T-helper 22 cell (primary cell): ENCODE data around the gene MFRP.

ENCODE experiments used
- DNase-seq: peaks from one replicate; pipeline ENCODE4 v3.0.0-alpha.2; 2020; ENCODE audit warnings: low read depth

Gene MFRP

DNA sequence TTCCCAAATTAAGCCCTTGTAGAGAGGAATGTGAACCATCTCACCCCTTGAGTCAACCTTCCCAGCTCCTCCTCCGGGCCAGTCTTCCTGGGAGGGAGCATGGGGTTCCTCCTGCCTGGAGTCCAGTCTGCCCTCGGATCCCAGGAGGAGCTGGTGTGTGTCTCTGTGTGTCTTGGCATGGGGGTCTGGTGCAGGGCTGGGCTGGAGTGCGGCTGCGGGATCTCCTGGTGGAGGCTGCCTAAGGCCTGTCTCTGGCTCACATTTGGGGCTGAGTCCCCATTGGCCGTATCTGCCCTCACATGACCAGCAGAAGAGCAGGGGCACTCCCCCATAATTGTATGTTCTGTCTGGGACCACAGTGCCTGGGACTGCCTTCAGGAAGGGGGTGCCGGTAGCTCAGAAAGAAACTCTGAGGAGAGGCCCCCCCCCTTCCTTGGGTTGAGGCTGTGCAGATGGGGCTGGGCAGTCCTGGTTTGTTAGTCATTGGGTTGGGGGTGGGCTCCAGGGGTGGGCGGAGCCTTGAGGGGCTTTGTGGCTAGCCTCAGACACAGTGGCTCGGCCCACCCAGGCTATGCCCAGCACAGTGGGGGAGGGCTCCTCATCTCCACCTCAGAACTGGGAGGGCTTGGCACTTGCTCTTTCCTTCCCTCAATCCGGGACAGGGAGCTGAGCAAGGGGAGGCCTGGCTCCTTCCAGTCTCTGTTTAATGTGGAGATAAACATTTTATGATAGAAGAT, 8.8 kb downstream of the MFRP start:
- DNase-seq = no peak

GRCh38 chr11:119336744-119337469, 9.6 kb downstream of the MFRP start:
- DNase-seq = no peak

- DNase-seq = no peak
Measured at GRCh38 chr11:119335655-119336543, 10.6 kb downstream of the MFRP start.

GRCh38 chr11:119335091-119335654, 11.3 kb downstream of the MFRP start:
- DNase-seq = no peak

DNA sequence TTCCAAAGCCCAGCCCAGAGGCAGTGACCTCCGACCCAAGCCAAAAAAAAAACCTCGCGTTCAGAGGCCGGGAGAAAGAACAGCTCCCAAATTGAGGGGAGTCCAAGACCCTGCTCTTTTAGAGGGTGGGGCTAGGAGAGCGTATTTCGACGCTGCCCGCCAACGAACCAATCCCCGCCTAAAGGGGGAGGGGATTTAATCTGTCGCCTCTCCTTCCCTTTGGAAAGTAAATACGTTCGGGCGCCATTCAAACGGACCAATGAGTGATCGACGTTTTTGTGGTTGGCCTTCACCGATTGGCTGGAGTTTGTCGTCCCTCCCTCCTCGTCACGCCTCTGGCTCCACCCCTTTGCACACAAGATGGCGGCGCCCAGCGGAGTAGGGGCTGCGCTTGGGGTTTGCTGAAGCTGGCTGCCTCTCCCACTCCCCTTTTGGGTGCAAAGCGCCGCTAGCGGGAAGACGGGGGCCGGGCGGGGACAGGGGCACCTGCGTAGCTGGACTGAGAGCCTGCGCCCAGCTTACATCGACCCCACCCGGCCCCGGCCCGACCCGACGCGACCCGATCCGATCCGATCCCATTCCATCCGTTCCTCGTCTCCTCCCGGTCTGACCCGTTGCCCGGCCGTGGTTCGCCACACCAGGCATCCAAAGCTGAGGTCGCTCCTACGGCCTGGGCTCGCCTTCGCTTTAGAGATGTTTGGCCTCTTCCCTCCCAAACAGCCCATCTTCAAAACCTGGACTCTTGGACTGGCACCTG, 12.2 kb downstream of the MFRP start, which contains the start of gene RNF26:
Gene RNF26, plus strand, starts transcription at position 354 of the 757 bp plus-strand sequence. CDS start 596 bp downstream, outside the sequence.
- DNase-seq = peak; percentile 89

DNA sequence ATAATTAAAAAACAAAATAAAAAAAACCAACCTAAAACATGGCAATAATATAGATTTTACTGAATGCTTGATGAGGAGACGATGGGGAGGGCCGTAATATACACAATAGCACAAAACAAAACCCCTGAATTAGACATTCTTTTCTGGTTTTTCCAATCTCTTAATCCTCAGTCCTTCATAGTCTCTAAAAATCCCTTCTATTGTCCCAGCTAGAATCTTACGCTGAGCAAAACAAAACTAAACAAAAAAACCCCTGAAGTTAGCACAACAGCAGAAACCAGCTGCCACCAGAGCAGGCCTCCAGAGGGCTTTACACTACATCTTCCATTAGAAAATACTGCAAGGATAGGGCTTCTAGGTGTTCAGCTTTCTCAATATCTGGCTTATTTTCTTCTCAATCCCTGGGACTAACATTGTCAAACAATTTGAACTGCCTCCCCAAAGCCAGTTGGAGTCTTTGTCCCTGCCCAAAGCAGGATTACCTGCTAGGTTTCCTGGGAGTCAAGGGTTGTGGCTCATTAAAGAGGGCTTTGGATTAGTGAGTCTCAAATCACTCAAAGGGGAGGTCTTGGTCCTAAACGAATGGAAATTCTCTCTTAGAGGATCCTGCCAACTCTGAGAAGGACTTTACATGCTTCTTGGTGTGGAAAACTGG, 14.3 kb downstream of the MFRP start:
- DNase-seq = no peak

- no peak for DNase-seq
Measured at GRCh38 chr11:119330237-119330636, 16.3 kb downstream of the MFRP start.

- DNase-seq = no peak
Measured at GRCh38 chr11:119329320-119329719, 17.2 kb downstream of the MFRP start.

- no peak for DNase-seq
Measured at GRCh38 chr11:119324189-119324588, 22.3 kb downstream of the MFRP start.

- DNase-seq = peak; percentile 33
Measured at GRCh38 chr11:119323532-119324033, 22.9 kb downstream of the MFRP start.

DNA sequence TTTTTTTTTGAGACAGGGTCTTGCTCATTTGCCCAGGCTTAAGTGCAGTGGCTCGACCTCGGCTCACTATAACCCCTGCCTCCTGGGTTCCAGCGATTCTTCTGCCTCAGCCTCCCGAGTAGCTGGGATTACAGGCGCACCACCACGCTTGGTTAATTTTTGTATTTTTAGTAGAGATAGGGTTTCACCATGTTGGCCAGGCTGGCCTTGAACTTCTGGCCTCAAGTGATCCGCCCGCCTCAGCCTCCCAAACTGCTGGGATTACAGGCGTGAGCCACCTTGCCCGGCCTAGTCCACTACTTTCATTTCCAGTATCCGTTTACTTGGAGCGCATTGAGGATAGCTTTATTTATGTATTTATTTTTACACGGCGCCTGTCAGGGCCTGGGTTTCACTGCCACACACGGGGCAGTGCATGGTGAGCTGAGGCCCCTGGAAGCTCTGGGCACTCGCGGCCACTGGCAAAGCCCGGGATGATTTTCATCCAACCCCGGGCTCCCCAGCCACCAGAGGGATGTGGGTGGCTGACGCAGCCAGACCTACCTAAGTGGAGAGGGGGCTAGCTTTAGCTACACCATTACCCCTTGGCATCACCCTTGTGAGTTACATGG, 23.5 kb downstream of the MFRP start:
- DNase-seq = no peak

DNA sequence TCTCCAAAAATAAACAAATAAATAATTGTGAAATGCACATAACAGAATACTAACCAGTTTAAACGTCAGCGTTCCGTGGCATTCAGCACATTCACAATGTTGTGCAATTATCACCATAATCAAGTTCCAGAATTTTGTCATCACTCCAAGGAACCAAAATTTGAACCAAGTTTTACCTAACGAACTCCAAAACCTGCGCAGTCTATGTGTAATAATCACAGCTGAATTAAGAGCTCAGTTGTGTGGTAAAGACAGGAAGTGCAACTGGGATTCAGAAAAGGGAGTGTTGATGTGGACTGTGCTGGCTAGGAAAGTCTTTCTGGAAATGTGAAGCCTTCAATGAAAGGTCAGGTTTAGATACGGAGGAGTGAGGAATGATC, 24.2 kb downstream of the MFRP start:
- no peak for DNase-seq

- DNase-seq = peak; percentile 23
Measured at GRCh38 chr11:119320776-119321524, 25.6 kb downstream of the MFRP start.

GRCh38 chr11:119320240-119320775, 26.2 kb downstream of the MFRP start:
- DNase-seq = no peak

DNA sequence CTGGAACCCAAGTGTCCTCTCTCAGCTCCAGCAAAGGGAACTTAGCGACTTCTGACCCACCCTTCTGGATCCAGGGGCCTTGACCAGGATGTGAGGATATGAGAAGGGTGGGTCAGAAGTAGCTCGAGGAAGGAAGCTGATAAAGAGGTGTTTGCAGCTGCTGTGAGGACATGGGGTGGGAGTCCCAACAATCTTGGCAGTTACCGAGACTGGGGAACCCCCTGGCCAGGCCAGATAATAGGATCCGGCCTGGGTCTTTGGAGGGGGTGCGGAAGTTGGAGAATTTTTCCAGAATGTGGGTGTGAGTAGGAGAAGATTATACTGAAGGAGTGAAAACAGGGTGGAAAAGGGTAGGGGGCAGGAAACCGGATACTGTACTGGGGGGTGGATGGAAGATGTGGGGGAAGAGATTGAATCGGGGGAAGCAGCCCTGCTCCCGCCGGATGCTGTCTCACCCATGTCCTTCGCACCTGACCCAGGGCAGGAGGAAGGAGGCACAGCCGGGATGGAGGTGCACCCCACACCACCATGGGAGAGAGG, 26.7 kb downstream of the MFRP start:
- no peak for DNase-seq

- no peak for DNase-seq
Measured at GRCh38 chr11:119319136-119319699, 27.3 kb downstream of the MFRP start.

DNA sequence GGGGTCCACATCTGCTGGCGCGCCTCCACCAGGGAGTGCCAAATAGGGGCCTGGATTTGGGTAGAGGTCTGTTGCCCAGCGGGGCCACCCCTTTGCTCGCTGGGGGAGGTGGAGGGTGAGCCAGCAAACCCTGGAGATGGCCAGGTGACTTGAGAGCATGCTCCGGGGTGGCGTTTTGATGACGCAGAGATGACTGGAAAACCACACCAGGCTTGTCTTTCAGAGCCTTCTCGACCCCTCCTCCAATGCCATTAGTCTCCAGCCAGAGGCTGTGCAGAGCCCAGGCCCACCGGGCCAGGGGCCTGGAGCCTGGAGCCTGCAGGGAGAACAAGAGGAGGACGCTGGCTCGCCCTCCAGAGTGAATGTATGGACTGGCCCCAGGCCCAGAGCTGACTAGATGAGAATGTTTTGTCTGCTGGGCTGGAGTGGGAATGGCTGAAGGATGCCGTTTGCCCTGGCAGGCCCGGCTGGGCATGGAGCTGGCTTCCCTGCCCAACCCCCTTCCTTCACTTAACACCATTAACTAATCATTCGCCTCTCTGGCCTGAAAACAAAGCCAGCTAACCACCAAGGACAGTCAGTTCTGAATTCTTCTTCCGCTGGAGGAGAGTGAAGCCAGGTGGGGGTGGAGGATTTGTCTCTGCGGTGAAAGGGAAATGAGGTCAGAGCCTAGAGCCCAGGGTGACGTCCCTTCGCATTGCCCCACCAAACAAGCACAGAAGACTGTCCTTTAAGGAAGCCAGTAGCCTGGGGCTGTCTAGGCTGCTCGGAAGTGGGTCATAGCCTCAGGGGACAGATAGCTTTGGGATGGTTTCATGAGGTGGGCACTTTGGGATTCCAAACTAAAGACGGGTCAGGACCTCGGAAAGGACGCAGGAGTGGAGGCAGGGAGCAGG, 28.0 kb downstream of the MFRP start:
- peak; percentile 40 for DNase-seq
